NCI-H526 (cell line): ENCODE data around the gene PAN3.

Experiments used
- DNase-seq, 2 experiments: peaks; one replicate each; lab custom pipeline; 2025; lab: John Stamatoyannopoulos, UW

The PAN3 gene

GRCh38 chr13:28338742-28339141 lies 200.4 kb downstream of the PAN3 start:
- peak in 1 of 2 experiments; percentile 60 for DNase-seq

GRCh38 chr13:28339419-28339818 lies 201.1 kb downstream of the PAN3 start:
- no peak for DNase-seq

GRCh38 chr13:28340272-28340793 lies 202.0 kb downstream of the PAN3 start:
- no peak for DNase-seq

GRCh38 chr13:28342251-28342650 lies 203.9 kb downstream of the PAN3 start:
- DNase-seq, result no peak

GRCh38 chr13:28344163-28344562 lies 205.8 kb downstream of the PAN3 start:
- DNase-seq, result no peak
